H9 (cell line): ENCODE data around the gene DUSP6. TPM values are rescaled to one million over a fixed set of nuclear protein-coding genes. Genes with fewer than 3 reads are reported as not detected.
A peak's percentile ranks its signal among the peaks of the same experiment; 100 is the strongest.

Experiments used
- DNase-seq: peaks from one replicate; pipeline ENCODE4 v3.0.0-alpha.2; 2017
- H2AFZ ChIP-seq: one replicate; pipeline ENCODE4 v1.6.1; 2013; ENCODE audit warnings: mild to moderate bottlenecking, low read length, control low read depth, moderate library complexity
- H2AK5ac ChIP-seq: 2 replicates; pipeline ENCODE4 v1.6.1; 2013; ENCODE audit warnings: low read length, control low read depth, mixed read lengths; ENCODE audit not compliant: insufficient read length
- H2BK120ac ChIP-seq: one replicate; pipeline ENCODE4 v1.6.1; 2013; ENCODE audit warnings: low read depth, mild to moderate bottlenecking, low read length, control low read depth, inconsistent platforms; ENCODE audit not compliant: poor library complexity, severe bottlenecking
- H2BK12ac ChIP-seq: 2 replicates; pipeline ENCODE4 v1.6.1; 2013; ENCODE audit warnings: low read length, control low read depth, mixed read lengths, low read depth; ENCODE audit not compliant: insufficient read length
- H2BK15ac ChIP-seq: 2 replicates; pipeline ENCODE4 v1.6.1; 2013; ENCODE audit warnings: low read depth, low read length, control low read depth
- H2BK20ac ChIP-seq: one replicate; pipeline ENCODE4 v1.6.1; 2013; ENCODE audit warnings: low read depth, mild to moderate bottlenecking, low read length, control low read depth, inconsistent platforms; ENCODE audit not compliant: poor library complexity, severe bottlenecking
- H2BK5ac ChIP-seq: 2 replicates; pipeline ENCODE4 v1.6.1; 2013; ENCODE audit warnings: low read length, control low read depth, mixed read lengths; ENCODE audit not compliant: insufficient read length
- H3K14ac ChIP-seq: 2 replicates; pipeline ENCODE4 v1.6.1; 2013; ENCODE audit warnings: low read length, control low read depth; ENCODE audit not compliant: insufficient read depth
- H3K18ac ChIP-seq: 2 replicates; pipeline ENCODE4 v1.6.1; 2013; ENCODE audit warnings: low read depth, mild to moderate bottlenecking, mixed read lengths, low read length, control low read depth; ENCODE audit not compliant: insufficient read length
- H3K23ac ChIP-seq: 2 replicates; pipeline ENCODE4 v1.6.1; 2013; ENCODE audit warnings: low read length, control low read depth, mixed read lengths, low read depth; ENCODE audit not compliant: insufficient read length
- H3K23me2 ChIP-seq: 2 replicates; pipeline ENCODE4 v1.6.1; 2013; ENCODE audit warnings: low read depth, mild to moderate bottlenecking, mixed read lengths, low read length, control low read depth; ENCODE audit not compliant: insufficient read length, poor library complexity, severe bottlenecking
- H3K27ac ChIP-seq: 2 replicates; pipeline ENCODE4 v1.5.1; 2013; ENCODE audit warnings: low read length, control low read depth, mixed read lengths, low read depth; ENCODE audit not compliant: insufficient read length
- H3K27me3 ChIP-seq: 2 replicates; pipeline ENCODE4 v1.6.1; 2013; ENCODE audit warnings: low read length, control low read depth, inconsistent platforms; ENCODE audit not compliant: insufficient read depth
- H3K4ac ChIP-seq: 2 replicates; pipeline ENCODE4 v1.6.1; 2013; ENCODE audit warnings: low read depth, mild to moderate bottlenecking, control low read depth, inconsistent platforms, low read length, moderate library complexity
- H3K4me1 ChIP-seq: 2 replicates; pipeline ENCODE4 v1.6.1; 2013; ENCODE audit warnings: low read length, control low read depth, inconsistent platforms; ENCODE audit not compliant: insufficient read depth
- H3K4me2 ChIP-seq: 2 replicates; pipeline ENCODE4 v1.6.1; 2013; ENCODE audit warnings: low read length, control low read depth, mixed read lengths; ENCODE audit not compliant: insufficient read length, insufficient read depth
- H3K56ac ChIP-seq: 2 replicates; pipeline ENCODE4 v1.6.1; 2013; ENCODE audit warnings: low read depth, mild to moderate bottlenecking, mixed read lengths, low read length, control low read depth; ENCODE audit not compliant: insufficient read length
- H3K79me1 ChIP-seq: 2 replicates; pipeline ENCODE4 v1.6.1; 2013; ENCODE audit warnings: low read depth, mild to moderate bottlenecking, moderate library complexity, low read length, control low read depth, inconsistent platforms; ENCODE audit not compliant: insufficient read depth, poor library complexity, severe bottlenecking
- H3K79me2 ChIP-seq: 2 replicates; pipeline ENCODE4 v1.6.1; 2013; ENCODE audit warnings: low read length, control low read depth, inconsistent platforms; ENCODE audit not compliant: insufficient read depth
- H3K9ac ChIP-seq: 2 replicates; pipeline ENCODE4 v1.6.1; 2013; ENCODE audit warnings: low read length, control low read depth, mixed read lengths; ENCODE audit not compliant: insufficient read length; ENCODE audit errors: extremely low read depth
- H3K9me3 ChIP-seq: one replicate; pipeline ENCODE4 v1.6.1; 2013; ENCODE audit warnings: low read depth, low read length, inconsistent platforms; ENCODE audit not compliant: control insufficient read depth
- H3T11ph ChIP-seq: one replicate; pipeline ENCODE4 v1.6.1; 2013; ENCODE audit warnings: mild to moderate bottlenecking, low read length, control low read depth, inconsistent platforms
- H4K20me1 ChIP-seq: one replicate; pipeline ENCODE4 v1.6.1; 2013; ENCODE audit not compliant: control insufficient read depth, insufficient read length, insufficient read depth
- H4K5ac ChIP-seq: 2 replicates; pipeline ENCODE4 v1.6.1; 2013; ENCODE audit warnings: low read depth, mild to moderate bottlenecking, mixed read lengths, low read length, control low read depth; ENCODE audit not compliant: insufficient read length
- H4K8ac ChIP-seq: replicated peaks from 2 replicates; pipeline ENCODE4 v1.6.1; 2013; ENCODE audit warnings: low read length, control low read depth, mixed read lengths, low read depth; ENCODE audit not compliant: insufficient read length
- H4K91ac ChIP-seq: 2 replicates; pipeline ENCODE4 v1.6.1; 2013; ENCODE audit warnings: low read depth, mild to moderate bottlenecking, moderate library complexity, mixed read lengths, low read length, control low read depth; ENCODE audit not compliant: insufficient read length
- H3K27ac Mint-ChIP-seq, 3 experiments: 2 replicates in 2 of 3; 3 replicates in 1 of 3; pipeline ENCODE4 v1.8.0; 2020 to 2021; ENCODE audit warnings: mixed read lengths in 3 of 3, mild to moderate bottlenecking in 1 of 3, moderate library complexity in 1 of 3
- H3K27me3 Mint-ChIP-seq: 2 replicates; pipeline ENCODE4 v1.8.0; 2021; ENCODE audit warnings: low read depth, mild to moderate bottlenecking, moderate library complexity, mixed read lengths
- H3K36me3 Mint-ChIP-seq, 3 experiments: 2 replicates in 2 of 3; 3 replicates in 1 of 3; pipeline ENCODE4 v1.8.0; 2020 to 2021; ENCODE audit warnings: low read depth in 3 of 3, mixed read lengths in 3 of 3; ENCODE audit not compliant: insufficient read depth in 1 of 3
- H3K4me1 Mint-ChIP-seq, 2 experiments: 2 replicates each; pipeline ENCODE4 v1.8.0; 2020; ENCODE audit warnings: mixed read lengths in 2 of 2
- H3K4me3 Mint-ChIP-seq, 2 experiments: 2 replicates in 1 of 2; 3 replicates in 1 of 2; pipeline ENCODE4 v1.8.0; 2020 to 2021; ENCODE audit warnings: mild to moderate bottlenecking in 2 of 2, mixed read lengths in 2 of 2, moderate library complexity in 1 of 2
- H3K9me3 Mint-ChIP-seq, 2 experiments: 2 replicates in 1 of 2; 3 replicates in 1 of 2; pipeline ENCODE4 v1.8.0; 2020; ENCODE audit warnings: mild to moderate bottlenecking in 2 of 2, mixed read lengths in 2 of 2, moderate library complexity in 1 of 2
- CTCF ChIP-seq: fragments of 200-600 bp; sonication (generic); conservative IDR thresholded peaks from 3 replicates; pipeline ENCODE4 v1.8.0; 2021; ENCODE audit warnings: antibody characterized with exemption, mild to moderate bottlenecking
- WGBS: extraction: QIAGEN DNeasy Blood & Tissue Kit; methylation state at CpG from one replicate; pipeline ENCODE4 v1.1.7; 2013; ENCODE audit warnings: missing lambda C conversion rate, low lambda C conversion rate, mixed read lengths; ENCODE audit not compliant: insufficient read length; ENCODE audit errors: extremely low coverage; 5-methylcytosine and 5-hydroxymethylcytosine counted together
- total RNA-seq: library from RNA; stranded (reverse); gene quantifications from 2 replicates; pipeline ENCODE4 v1.2.1, GENCODE V29; 2021

The DUSP6 gene
- total RNA-seq, 1 experiment from 2014 or later, result 35.3 TPM

GRCh38 chr12:89344043-89344861, 8.0 kb downstream of the DUSP6 start:
- no peak for TF ChIP-seq CTCF
- no peak overlapping the region for H3T11ph ChIP-seq
- no peaks in the 10 kb centered on the region for H3K23me2 ChIP-seq
- H2AFZ ChIP-seq, result no peak overlapping the region
- H3K9ac ChIP-seq, result no peak overlapping the region
- H3K79me1 ChIP-seq, result no peaks in the 10 kb centered on the region
- H3K27me3 ChIP-seq, result no peaks in the 10 kb centered on the region
- no peak overlapping the region for H4K8ac ChIP-seq
- no peak overlapping the region for H2BK12ac ChIP-seq
- no peak overlapping the region for H2BK120ac ChIP-seq
- H3K9me3 Mint-ChIP-seq, result peaks cover 0 to 5% of the 10 kb centered on the region in 2 experiments; a peak in 3 of 5 replicates
- no peak overlapping the region for H3K18ac ChIP-seq
- no peak overlapping the region for H3K14ac ChIP-seq
- H3K27ac ChIP-seq, result no peak overlapping the region
- H3K4me1 ChIP-seq, result peaks cover 14% of the 10 kb centered on the region; the same call in 1 of the 2 replicates
- no peak overlapping the region for H2AK5ac ChIP-seq
- peaks cover 18 to 24% (median 23%) of the 10 kb centered on the region in 3 experiments; a peak in 6 of 7 replicates for H3K36me3 Mint-ChIP-seq
- no peak overlapping the region for H4K5ac ChIP-seq
- H2BK20ac ChIP-seq, result no peak overlapping the region
- DNase-seq, result no peak
- no peak overlapping the region for H3K4ac ChIP-seq
- H3K4me1 Mint-ChIP-seq, result peaks cover 56 to 61% of the 10 kb centered on the region in 2 experiments
- H3K79me2 ChIP-seq, result peaks cover 6% of the 10 kb centered on the region; the same call in 1 of the 2 replicates
- no peaks in the 10 kb centered on the region for H3K9me3 ChIP-seq
- no peak overlapping the region for H3K4me2 ChIP-seq
- peaks cover 83% of the 10 kb centered on the region for H3K27me3 Mint-ChIP-seq
- no peak overlapping the region for H3K27ac Mint-ChIP-seq
- no peak overlapping the region for H2BK15ac ChIP-seq
- H4K91ac ChIP-seq, result no peak overlapping the region
- WGBS, result no CpG with 5 or more reads among the region's 10 CpGs
- no peak overlapping the region for H2BK5ac ChIP-seq
- H3K23ac ChIP-seq, result no peak overlapping the region
- no peaks in the 10 kb centered on the region for H4K20me1 ChIP-seq
- no peak overlapping the region for H3K56ac ChIP-seq
- H3K4me3 Mint-ChIP-seq, result peak overlapping the region in 1 of 2 experiments; percentile 55; a peak in 2 of 5 replicates
